Peyer's patch (tissue), 4 donors: ENCODE results near the gene PLPP7.
"Not testable (repeated sequence)": the region's sequence is repeated elsewhere in the genome, so short reads cannot be mapped to it uniquely, and the experiment has no call there.

Experiments
- POLR2A ChIP-seq, 2 donors: fragments of 450-650 bp; IDR thresholded peaks; one replicate each; pipeline ENCODE4 v1.5.1; 2017; ENCODE audit warnings: antibody characterized with exemption in 2 of 2, mild to moderate bottlenecking in 2 of 2, moderate library complexity in 2 of 2
- TF ChIP-seq, protein P1 (sequence below), 6 experiments: fragments of 450-650 bp in 4 of 6; fragments of 200-600 bp in 2 of 6; sonication (generic) in 1 of 6; IDR thresholded peaks; one replicate each; pipeline ENCODE4 v1.5.1; 2017 to 2019; ENCODE audit warnings: antibody characterized with exemption in 6 of 6, mild to moderate bottlenecking in 3 of 6, moderate library complexity in 1 of 6

DNA sequence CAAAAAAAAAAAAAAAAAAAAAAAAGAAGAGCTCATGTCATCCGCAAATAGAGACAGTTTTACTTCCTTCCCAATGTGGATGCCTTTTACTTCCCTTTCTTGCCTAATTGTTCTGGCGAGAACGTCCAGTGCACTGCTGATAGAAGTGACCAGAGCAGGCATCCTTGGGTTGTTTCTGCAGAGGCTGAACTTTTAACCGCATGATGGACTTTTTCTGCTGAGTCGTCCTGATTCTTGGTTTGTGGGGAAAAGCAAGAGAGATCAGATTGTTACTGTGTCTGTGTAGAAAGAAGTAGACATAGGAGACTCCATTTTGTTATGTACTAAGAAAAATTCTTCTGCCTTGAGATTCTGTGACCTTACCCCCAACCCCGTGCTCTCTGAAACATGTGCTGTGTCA lies 67.0 kb downstream of the PLPP7 start:
- TF ChIP-seq, protein P1, sequence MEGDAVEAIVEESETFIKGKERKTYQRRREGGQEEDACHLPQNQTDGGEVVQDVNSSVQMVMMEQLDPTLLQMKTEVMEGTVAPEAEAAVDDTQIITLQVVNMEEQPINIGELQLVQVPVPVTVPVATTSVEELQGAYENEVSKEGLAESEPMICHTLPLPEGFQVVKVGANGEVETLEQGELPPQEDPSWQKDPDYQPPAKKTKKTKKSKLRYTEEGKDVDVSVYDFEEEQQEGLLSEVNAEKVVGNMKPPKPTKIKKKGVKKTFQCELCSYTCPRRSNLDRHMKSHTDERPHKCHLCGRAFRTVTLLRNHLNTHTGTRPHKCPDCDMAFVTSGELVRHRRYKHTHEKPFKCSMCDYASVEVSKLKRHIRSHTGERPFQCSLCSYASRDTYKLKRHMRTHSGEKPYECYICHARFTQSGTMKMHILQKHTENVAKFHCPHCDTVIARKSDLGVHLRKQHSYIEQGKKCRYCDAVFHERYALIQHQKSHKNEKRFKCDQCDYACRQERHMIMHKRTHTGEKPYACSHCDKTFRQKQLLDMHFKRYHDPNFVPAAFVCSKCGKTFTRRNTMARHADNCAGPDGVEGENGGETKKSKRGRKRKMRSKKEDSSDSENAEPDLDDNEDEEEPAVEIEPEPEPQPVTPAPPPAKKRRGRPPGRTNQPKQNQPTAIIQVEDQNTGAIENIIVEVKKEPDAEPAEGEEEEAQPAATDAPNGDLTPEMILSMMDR (IDR thresholded peaks at IDR 0.05): not testable (repeated sequence)
- not testable (repeated sequence) for TF ChIP-seq POLR2A (IDR thresholded peaks at IDR 0.05)
